MM.1S (cell line): ENCODE measurements around the gene LMF1.

Source experiments
- EZH2 ChIP-seq: fragments of 300-600 bp; sonication (generic); optimal IDR thresholded peaks from 2 replicates; pipeline ENCODE3; 2017; ENCODE audit warnings: low read depth, mild to moderate bottlenecking, antibody characterized with exemption, low read length, mixed read lengths
- EZH2phosphoT487 ChIP-seq: fragments of 300-600 bp; sonication (generic); IDR thresholded peaks from 2 replicates; pipeline ENCODE4 v1.6.1; 2018; ENCODE audit warnings: antibody characterized with exemption, low read length
- TF ChIP-seq, protein P1 (sequence below): fragments of 300-600 bp; sonication (generic); IDR thresholded peaks from 2 replicates; pipeline ENCODE4 v1.5.1; 2016; ENCODE audit warnings: antibody characterized with exemption, low read length, mixed read lengths

DNA sequence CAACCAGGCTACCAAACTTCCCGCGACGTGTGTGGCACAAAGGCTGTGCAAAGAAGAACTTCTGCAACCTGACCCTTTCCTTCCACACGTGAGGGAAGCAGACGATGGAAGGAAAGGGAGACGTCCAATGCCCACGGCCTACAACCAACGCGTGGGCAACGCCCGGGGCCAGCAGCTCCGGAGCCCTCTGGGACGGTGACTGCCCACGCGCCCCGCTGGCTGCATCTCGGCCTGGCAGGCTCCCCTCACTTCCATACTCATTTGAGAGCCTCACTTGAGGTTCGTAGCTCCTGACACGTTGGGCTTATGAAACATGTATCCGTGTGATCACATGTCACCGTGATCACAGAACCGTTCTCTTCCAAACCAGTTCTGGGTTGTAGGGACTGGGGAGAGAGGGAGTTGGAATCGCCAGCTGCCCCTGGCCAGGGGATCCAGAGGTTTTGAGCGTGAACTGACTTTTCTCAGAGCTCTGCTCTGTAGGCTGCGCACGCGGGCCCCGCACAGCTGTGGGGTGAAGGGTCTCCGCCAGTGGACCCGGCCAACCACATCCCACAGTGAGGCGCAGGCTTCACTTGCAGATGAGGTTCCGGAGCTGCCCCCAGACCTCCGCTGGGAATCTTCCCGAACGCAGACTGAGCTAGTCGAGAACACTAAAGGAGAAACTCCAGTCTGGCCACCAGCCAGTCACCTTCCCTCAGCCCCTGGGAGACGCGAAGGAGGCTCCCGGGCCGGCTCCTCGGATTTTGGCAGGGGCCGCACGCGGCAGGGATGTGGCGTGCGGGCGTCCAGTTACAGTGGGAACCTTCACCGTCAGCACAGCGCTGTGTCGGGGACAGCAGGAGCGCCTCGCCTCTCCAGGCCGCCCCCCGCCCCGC is 1.0 kb downstream of the LMF1 start:
- TF ChIP-seq, protein P1, sequence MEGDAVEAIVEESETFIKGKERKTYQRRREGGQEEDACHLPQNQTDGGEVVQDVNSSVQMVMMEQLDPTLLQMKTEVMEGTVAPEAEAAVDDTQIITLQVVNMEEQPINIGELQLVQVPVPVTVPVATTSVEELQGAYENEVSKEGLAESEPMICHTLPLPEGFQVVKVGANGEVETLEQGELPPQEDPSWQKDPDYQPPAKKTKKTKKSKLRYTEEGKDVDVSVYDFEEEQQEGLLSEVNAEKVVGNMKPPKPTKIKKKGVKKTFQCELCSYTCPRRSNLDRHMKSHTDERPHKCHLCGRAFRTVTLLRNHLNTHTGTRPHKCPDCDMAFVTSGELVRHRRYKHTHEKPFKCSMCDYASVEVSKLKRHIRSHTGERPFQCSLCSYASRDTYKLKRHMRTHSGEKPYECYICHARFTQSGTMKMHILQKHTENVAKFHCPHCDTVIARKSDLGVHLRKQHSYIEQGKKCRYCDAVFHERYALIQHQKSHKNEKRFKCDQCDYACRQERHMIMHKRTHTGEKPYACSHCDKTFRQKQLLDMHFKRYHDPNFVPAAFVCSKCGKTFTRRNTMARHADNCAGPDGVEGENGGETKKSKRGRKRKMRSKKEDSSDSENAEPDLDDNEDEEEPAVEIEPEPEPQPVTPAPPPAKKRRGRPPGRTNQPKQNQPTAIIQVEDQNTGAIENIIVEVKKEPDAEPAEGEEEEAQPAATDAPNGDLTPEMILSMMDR: no peak
- no peak for TF ChIP-seq EZH2phosphoT487
- no peak for TF ChIP-seq EZH2
